ENCODE results near the gene TOMM6.

DNA sequence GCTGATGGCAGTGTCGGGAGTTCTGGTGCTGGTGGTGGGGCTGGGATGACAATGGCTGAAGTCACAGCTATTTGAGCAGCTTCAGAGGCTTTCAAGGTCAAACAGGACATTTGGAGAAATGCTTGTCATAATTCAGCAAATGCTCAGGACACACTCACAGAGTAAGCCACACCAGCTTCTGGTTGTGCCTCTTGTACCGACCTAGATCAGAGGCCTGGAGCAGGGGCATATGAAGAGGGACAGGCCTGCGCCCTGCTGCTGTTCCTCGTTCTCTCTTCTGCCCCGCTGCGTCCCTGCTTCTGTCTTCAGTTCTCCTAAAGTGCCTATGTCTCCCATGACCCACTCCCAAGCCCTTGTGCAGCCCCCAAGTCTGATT, 39.4 kb upstream of the TOMM6 start:
- TF ChIP-seq, protein P1, sequence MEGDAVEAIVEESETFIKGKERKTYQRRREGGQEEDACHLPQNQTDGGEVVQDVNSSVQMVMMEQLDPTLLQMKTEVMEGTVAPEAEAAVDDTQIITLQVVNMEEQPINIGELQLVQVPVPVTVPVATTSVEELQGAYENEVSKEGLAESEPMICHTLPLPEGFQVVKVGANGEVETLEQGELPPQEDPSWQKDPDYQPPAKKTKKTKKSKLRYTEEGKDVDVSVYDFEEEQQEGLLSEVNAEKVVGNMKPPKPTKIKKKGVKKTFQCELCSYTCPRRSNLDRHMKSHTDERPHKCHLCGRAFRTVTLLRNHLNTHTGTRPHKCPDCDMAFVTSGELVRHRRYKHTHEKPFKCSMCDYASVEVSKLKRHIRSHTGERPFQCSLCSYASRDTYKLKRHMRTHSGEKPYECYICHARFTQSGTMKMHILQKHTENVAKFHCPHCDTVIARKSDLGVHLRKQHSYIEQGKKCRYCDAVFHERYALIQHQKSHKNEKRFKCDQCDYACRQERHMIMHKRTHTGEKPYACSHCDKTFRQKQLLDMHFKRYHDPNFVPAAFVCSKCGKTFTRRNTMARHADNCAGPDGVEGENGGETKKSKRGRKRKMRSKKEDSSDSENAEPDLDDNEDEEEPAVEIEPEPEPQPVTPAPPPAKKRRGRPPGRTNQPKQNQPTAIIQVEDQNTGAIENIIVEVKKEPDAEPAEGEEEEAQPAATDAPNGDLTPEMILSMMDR (IDR thresholded peaks at IDR 0.05): no peak
- TF ChIP-seq ZFX (IDR thresholded peaks at IDR 0.05; ENCODE audit: borderline replicate concordance): no peak

Data from 22Rv1 (cell line).